ENCODE data around the gene XPO1. TPM values are rescaled to one million over a fixed set of nuclear protein-coding genes. Genes with fewer than 3 reads are reported as not detected.
"Not testable (repeated sequence)": the region's sequence is repeated elsewhere in the genome, so short reads cannot be mapped to it uniquely, and the experiment has no call there.

Gene XPO1
- total RNA-seq, 1 experiment from 2014 or later: 93.3 TPM

- in situ Hi-C loops (cut with HindIII; ENCODE audit: low pct_unique_long_range_greater_than_20kb, low sequenced_read_pairs): no loop called here
- DNase-seq (ENCODE audit: low read depth): peak; percentile 95
Measured at GRCh38 chr2:61470965-61471904, 66.9 kb downstream of the XPO1 start, which contains the start of gene USP34. USP34 (minus strand) TSS chr2:61471087; CDS start chr2:61470692, 395 bp downstream.

- peak; percentile 82 for DNase-seq (ENCODE audit: low read depth)
- in situ Hi-C loops (cut with HindIII; ENCODE audit: low pct_unique_long_range_greater_than_20kb, low sequenced_read_pairs): no loop called here
Measured at GRCh38 chr2:61470122-61470951, 67.8 kb downstream of the XPO1 start.

GRCh38 chr2:61469424-61470121 lies 68.6 kb downstream of the XPO1 start:
- in situ Hi-C loops (cut with HindIII; ENCODE audit: low pct_unique_long_range_greater_than_20kb, low sequenced_read_pairs): no loop called here
- no peak for DNase-seq (ENCODE audit: low read depth)

GRCh38 chr2:61468231-61468630 lies 69.9 kb downstream of the XPO1 start:
- DNase-seq (ENCODE audit: low read depth); in situ Hi-C loops (cut with HindIII; ENCODE audit: low pct_unique_long_range_greater_than_20kb, low sequenced_read_pairs): not testable (repeated sequence)

- no peak for DNase-seq (ENCODE audit: low read depth)
- in situ Hi-C loops (cut with HindIII; ENCODE audit: low pct_unique_long_range_greater_than_20kb, low sequenced_read_pairs): no loop called here
Measured at GRCh38 chr2:61465045-61465444, 73.1 kb downstream of the XPO1 start.

GRCh38 chr2:61463769-61464475 lies 74.2 kb downstream of the XPO1 start:
- in situ Hi-C loops (cut with HindIII; ENCODE audit: low pct_unique_long_range_greater_than_20kb, low sequenced_read_pairs): no loop called here
- peak; percentile 56 for DNase-seq (ENCODE audit: low read depth)

GRCh38 chr2:61461404-61461803 lies 76.8 kb downstream of the XPO1 start:
- no peak for DNase-seq (ENCODE audit: low read depth)
- in situ Hi-C loops (cut with HindIII; ENCODE audit: low pct_unique_long_range_greater_than_20kb, low sequenced_read_pairs): no loop called here

GRCh38 chr2:61460163-61460562 lies 78.0 kb downstream of the XPO1 start:
- in situ Hi-C loops (cut with HindIII; ENCODE audit: low pct_unique_long_range_greater_than_20kb, low sequenced_read_pairs): no loop called here
- peak; percentile 33 for DNase-seq (ENCODE audit: low read depth)

- DNase-seq (ENCODE audit: low read depth): no peak
- in situ Hi-C loops (cut with HindIII; ENCODE audit: low pct_unique_long_range_greater_than_20kb, low sequenced_read_pairs): no loop called here
Measured at GRCh38 chr2:61456746-61457420, 81.3 kb downstream of the XPO1 start.

- in situ Hi-C loops (cut with HindIII; ENCODE audit: low pct_unique_long_range_greater_than_20kb, low sequenced_read_pairs): no loop called here
- no peak for DNase-seq (ENCODE audit: low read depth)
Measured at GRCh38 chr2:61456070-61456745, 81.9 kb downstream of the XPO1 start.

GRCh38 chr2:61454972-61455371 lies 83.2 kb downstream of the XPO1 start:
- in situ Hi-C loops (cut with HindIII; ENCODE audit: low pct_unique_long_range_greater_than_20kb, low sequenced_read_pairs); DNase-seq (ENCODE audit: low read depth): not testable (repeated sequence)

- no peak for DNase-seq (ENCODE audit: low read depth)
- in situ Hi-C loops (cut with HindIII; ENCODE audit: low pct_unique_long_range_greater_than_20kb, low sequenced_read_pairs): no loop called here
Measured at GRCh38 chr2:61454383-61454782, 83.8 kb downstream of the XPO1 start.

GRCh38 chr2:61452392-61452791 lies 85.8 kb downstream of the XPO1 start:
- in situ Hi-C loops (cut with HindIII; ENCODE audit: low pct_unique_long_range_greater_than_20kb, low sequenced_read_pairs): no loop called here
- DNase-seq (ENCODE audit: low read depth): no peak

- in situ Hi-C loops (cut with HindIII; ENCODE audit: low pct_unique_long_range_greater_than_20kb, low sequenced_read_pairs): no loop called here
- no peak for DNase-seq (ENCODE audit: low read depth)
Measured at GRCh38 chr2:61451178-61451577, 87.0 kb downstream of the XPO1 start.

- in situ Hi-C loops (cut with HindIII; ENCODE audit: low pct_unique_long_range_greater_than_20kb, low sequenced_read_pairs): no loop called here
- no peak for DNase-seq (ENCODE audit: low read depth)
Measured at GRCh38 chr2:61450144-61450543, 88.0 kb downstream of the XPO1 start.

GRCh38 chr2:61448229-61448628 lies 89.9 kb downstream of the XPO1 start:
- no peak for DNase-seq (ENCODE audit: low read depth)
- in situ Hi-C loops (cut with HindIII; ENCODE audit: low pct_unique_long_range_greater_than_20kb, low sequenced_read_pairs): no loop called here

GRCh38 chr2:61446971-61447370 lies 91.2 kb downstream of the XPO1 start:
- DNase-seq (ENCODE audit: low read depth); in situ Hi-C loops (cut with HindIII; ENCODE audit: low pct_unique_long_range_greater_than_20kb, low sequenced_read_pairs): not testable (repeated sequence)

Data from Caki2 (cell line).